ENCODE results near the gene P2RY14. TPM values are rescaled to one million over a fixed set of nuclear protein-coding genes. Genes with fewer than 3 reads are reported as not detected.
A peak's percentile ranks its signal among the peaks of the same experiment; 100 is the strongest.

P2RY14 gene
- total RNA-seq (2022), result not detected in 2 replicates
- percentile 7 among the genes with signal in this experiment for Bru-seq, nascent RNA
- percentile 5 among the genes with signal in this experiment for BruChase-seq, experiment 1, labeled RNA remaining after a 2-hour chase
- BruChase-seq, experiment 2, labeled RNA remaining after a 6-hour chase, result percentile 6 among the genes with signal in this experiment
- long read RNA-seq, partial matches to known transcripts, result 0 of 2 reads
- long read RNA-seq, other reads (novel, unspliced or antisense), result 2 of 2 reads

DNA sequence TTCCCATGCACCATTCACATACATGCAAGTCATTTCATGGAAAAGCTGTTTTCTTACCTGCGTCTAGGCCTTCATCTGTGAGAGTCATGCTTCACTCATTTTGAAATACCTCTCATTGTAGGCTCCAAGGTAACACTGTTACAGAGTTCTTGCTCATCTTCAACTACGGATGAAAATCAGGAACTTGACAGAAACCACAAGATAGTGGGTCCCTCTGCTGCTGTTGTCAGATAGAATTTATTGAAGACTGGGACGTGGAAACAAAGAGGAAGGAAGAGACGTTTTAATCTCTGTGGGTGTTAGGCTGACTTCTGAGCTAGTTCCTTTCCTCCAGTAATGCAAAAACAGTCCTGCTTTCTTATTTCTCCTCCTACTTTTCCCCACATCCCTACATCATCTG is at the start of gene P2RY14:
Gene P2RY14, minus strand, starts transcription at position 313 of the 400 bp plus-strand sequence. CDS start 64,226 bp downstream, outside the sequence.
- H3K4me1 Mint-ChIP-seq (ENCODE audit: low read depth, unreplicated experiment), result peaks cover 7% of the 10 kb centered on the region
- no peak within 1 kb of the TSS for H3K4me3 ChIP-seq (ENCODE audit: low read depth, low read length)
- H3K9me3 ChIP-seq, result no peaks in the 10 kb centered on the region
- peaks cover 2% of the 10 kb centered on the region; the same call in 1 of the 2 replicates for H3K4me1 ChIP-seq
- no peak for TF ChIP-seq CTCF (IDR thresholded peaks at IDR 0.05; ENCODE audit: insufficient read depth in 1 of 2, low read depth in 1 of 2, low read length in 1 of 2, severe bottlenecking in 1 of 2, unreplicated experiment in 1 of 2)
- no TSS peak for BruUV-seq (replicated peaks)
- no peaks in the 10 kb centered on the region for H3K36me3 ChIP-seq (ENCODE audit: control insufficient read depth, insufficient read depth, low read length)
- DNase-seq, result no peak
- H3K4me3 Mint-ChIP-seq (ENCODE audit: unreplicated experiment), result no peak within 1 kb of the TSS
- H3K27me3 ChIP-seq (replicated peaks; ENCODE audit: control insufficient read depth, insufficient read depth, low read length), result no peaks in the 10 kb centered on the region
- intact Hi-C loops (cut with micrococcal nuclease; ENCODE audit: unreplicated experiment), result no loop called here
- no peaks in the 10 kb centered on the region for H3K36me3 Mint-ChIP-seq (ENCODE audit: insufficient read depth, unreplicated experiment)
- no peaks in the 10 kb centered on the region for H3K9me3 Mint-ChIP-seq (ENCODE audit: unreplicated experiment)
- CTCF ChIA-PET, result no interaction called here
- H3K27ac Mint-ChIP-seq (ENCODE audit: unreplicated experiment), result no peak within 1 kb of the TSS
- no peaks in the 10 kb centered on the region for H3K27me3 Mint-ChIP-seq (ENCODE audit: insufficient read depth, unreplicated experiment)
- POLR2A ChIA-PET, result no interaction called here

DNA sequence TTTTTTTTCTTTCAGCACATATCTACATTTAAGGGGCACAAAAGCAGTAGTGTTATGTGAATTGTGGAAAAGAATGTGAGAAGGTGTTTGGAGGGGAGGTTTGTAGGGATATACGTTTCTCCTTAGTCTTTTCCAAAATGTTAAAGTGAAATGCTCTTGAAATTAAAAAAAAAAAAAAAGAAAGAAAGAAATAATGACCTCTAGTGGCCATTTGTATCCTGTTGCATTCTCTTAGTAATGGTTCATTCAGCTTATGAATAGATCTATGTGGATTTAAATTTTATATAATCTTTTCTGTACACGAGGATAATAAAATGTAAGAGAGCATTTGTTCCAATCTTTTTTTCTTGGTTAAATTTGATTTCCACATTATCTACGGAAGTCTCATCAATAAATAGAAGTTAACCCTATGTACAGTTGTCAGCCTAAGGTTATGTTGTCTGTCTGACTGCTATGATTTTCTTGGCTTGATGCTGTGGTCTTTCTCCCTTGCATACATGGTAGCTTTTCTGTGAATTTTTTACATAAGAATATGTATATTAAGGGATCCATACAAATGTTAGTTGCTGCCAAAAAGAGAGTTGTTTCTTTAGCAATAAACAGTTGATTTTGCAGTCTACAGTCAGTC is 49.3 kb upstream of the P2RY14 start:
- H3K4me3 Mint-ChIP-seq (ENCODE audit: unreplicated experiment), result no peak overlapping the region
- Histone ChIP-seq H3K36me3 (ENCODE audit: control insufficient read depth, insufficient read depth, low read length) (no peaks in the 10 kb centered on the region), H3K27me3 (replicated peaks; ENCODE audit: control insufficient read depth, insufficient read depth, low read length) (no peaks in the 10 kb centered on the region), H3K4me3 (ENCODE audit: low read depth, low read length) (no peak overlapping the region), H3K9me3 (no peaks in the 10 kb centered on the region), H3K4me1 (no peaks in the 10 kb centered on the region)
- H3K27ac Mint-ChIP-seq (ENCODE audit: unreplicated experiment), result no peak overlapping the region
- no peaks in the 10 kb centered on the region for H3K27me3 Mint-ChIP-seq (ENCODE audit: insufficient read depth, unreplicated experiment)
- BruUV-seq (replicated peaks), result no TSS peak
- H3K9me3 Mint-ChIP-seq (ENCODE audit: unreplicated experiment), result no peaks in the 10 kb centered on the region
- peaks cover 7% of the 10 kb centered on the region for H3K36me3 Mint-ChIP-seq (ENCODE audit: insufficient read depth, unreplicated experiment)
- TF ChIP-seq CTCF (IDR thresholded peaks at IDR 0.05; ENCODE audit: insufficient read depth in 1 of 2, low read depth in 1 of 2, low read length in 1 of 2, severe bottlenecking in 1 of 2, unreplicated experiment in 1 of 2), result peak; percentile 52 to 59
- ChIA-PET POLR2A (no interaction called here), CTCF (interaction anchor here (0.6 to 0.7 kb wide), 2 partner anchors 12 to 876 kb away, joined by 3 to 4 read pairs; no protein-coding TSS in a partner anchor)
- intact Hi-C loops (cut with micrococcal nuclease; ENCODE audit: unreplicated experiment), result loop anchor here (1.0 to 2.0 kb wide), 3 partner anchors 37 to 159 kb away; no protein-coding TSS in a partner anchor
- no peak for DNase-seq
- no peaks in the 10 kb centered on the region for H3K4me1 Mint-ChIP-seq (ENCODE audit: low read depth, unreplicated experiment)

- BruUV-seq (replicated peaks), result no TSS peak
- no peak for TF ChIP-seq CTCF (IDR thresholded peaks at IDR 0.05; ENCODE audit: insufficient read depth in 1 of 2, low read depth in 1 of 2, low read length in 1 of 2, severe bottlenecking in 1 of 2, unreplicated experiment in 1 of 2)
- ChIA-PET POLR2A (no interaction called here), CTCF (no interaction called here)
- H3K36me3 ChIP-seq (ENCODE audit: control insufficient read depth, insufficient read depth, low read length), result no peaks in the 10 kb centered on the region
- H3K9me3 Mint-ChIP-seq (ENCODE audit: unreplicated experiment), result no peaks in the 10 kb centered on the region
- intact Hi-C loops (cut with micrococcal nuclease; ENCODE audit: unreplicated experiment), result no loop called here
- H3K27me3 Mint-ChIP-seq (ENCODE audit: insufficient read depth, unreplicated experiment), result no peaks in the 10 kb centered on the region
- no peaks in the 10 kb centered on the region for H3K4me1 Mint-ChIP-seq (ENCODE audit: low read depth, unreplicated experiment)
- H3K4me1 ChIP-seq, result no peaks in the 10 kb centered on the region
- H3K9me3 ChIP-seq, result no peaks in the 10 kb centered on the region
- DNase-seq, result no peak
- no peak overlapping the region for H3K4me3 ChIP-seq (ENCODE audit: low read depth, low read length)
- no peaks in the 10 kb centered on the region for H3K36me3 Mint-ChIP-seq (ENCODE audit: insufficient read depth, unreplicated experiment)
- H3K27me3 ChIP-seq (replicated peaks; ENCODE audit: control insufficient read depth, insufficient read depth, low read length), result no peaks in the 10 kb centered on the region
- H3K4me3 Mint-ChIP-seq (ENCODE audit: unreplicated experiment), result no peak overlapping the region
- no peak overlapping the region for H3K27ac Mint-ChIP-seq (ENCODE audit: unreplicated experiment)
Observed at GRCh38 chr3:151322511-151322910, 44.2 kb upstream of the P2RY14 start.
